GM12874 (cell line): ENCODE measurements around the gene SPHK1.

Source experiments
- CTCF ChIP-seq: IDR thresholded peaks from 2 replicates; pipeline ENCODE4 v1.5.1; 2011; ENCODE audit warnings: low read depth, mild to moderate bottlenecking, control low read depth, low read length, moderate library complexity; ENCODE audit not compliant: insufficient read depth

Gene SPHK1

GRCh38 chr17:76384222-76384986 is at the start of gene SPHK1:
TSS of gene SPHK1 (plus strand) at chr17:76384609. CDS start at chr17:76385645, 1,036 bp downstream.
- TF ChIP-seq CTCF: no peak

GRCh38 chr17:76335716-76336381 is 48.6 kb upstream of the SPHK1 start:
- TF ChIP-seq CTCF: no peak

- TF ChIP-seq CTCF: no peak
Measured at GRCh38 chr17:76336756-76337412, 47.5 kb upstream of the SPHK1 start.

GRCh38 chr17:76337413-76337777 is 47.0 kb upstream of the SPHK1 start:
- no peak for TF ChIP-seq CTCF

- TF ChIP-seq CTCF: no peak
Measured at GRCh38 chr17:76341301-76341700, 43.1 kb upstream of the SPHK1 start.

GRCh38 chr17:76343106-76343505 is 41.3 kb upstream of the SPHK1 start:
- TF ChIP-seq CTCF: no peak

GRCh38 chr17:76345377-76345974 is 38.9 kb upstream of the SPHK1 start:
- no peak for TF ChIP-seq CTCF
